H1 (cell line): ENCODE measurements around the gene MTF1. TPM values are rescaled to one million over a fixed set of nuclear protein-coding genes. Genes with fewer than 3 reads are reported as not detected.

Experiments used
- CTCF ChIA-PET: fragments of 300-600 bp; sonication (Branson Sonifier 250); formaldehyde crosslinking; loops from one replicate; lab custom pipeline; 2021; ENCODE audit not compliant: partially characterized antibody; lab: Charles Lee
- POLR2A ChIA-PET: fragments of 300-600 bp; sonication (Branson Sonifier 250); formaldehyde crosslinking; loops from one replicate; lab custom pipeline; 2021; ENCODE audit warnings: inconsistent platforms; ENCODE audit not compliant: partially characterized antibody; lab: Charles Lee
- DNase-seq, 2 experiments: peaks; one replicate each; pipeline versions ENCODE4 v3.0.0 to v3.0.0-alpha.2; 2010 to 2022; ENCODE audit warnings: low spot score in 2 of 2, low read depth in 1 of 2, mixed read lengths in 1 of 2
- FAIRE-seq: peaks from 2 replicates; lab custom pipeline; 2011; peaks lifted over from hg19 to GRCh38; lab: Jason Lieb, UNC
- H2AFZ ChIP-seq: 2 replicates; pipeline ENCODE4 v1.8.1; 2012; ENCODE audit warnings: low read length, inconsistent platforms
- H2AK5ac ChIP-seq: 2 replicates; pipeline ENCODE4 v1.6.1; 2013; ENCODE audit warnings: low read depth, low read length
- H2BK120ac ChIP-seq: replicated peaks from 2 replicates; pipeline ENCODE3; 2013; ENCODE audit warnings: low read depth, low read length, inconsistent platforms
- H2BK12ac ChIP-seq: 2 replicates; pipeline ENCODE4 v1.6.1; 2013; ENCODE audit warnings: low read depth, low read length
- H2BK15ac ChIP-seq: 2 replicates; pipeline ENCODE4 v1.6.1; 2013; ENCODE audit warnings: low read length
- H2BK20ac ChIP-seq: 2 replicates; pipeline ENCODE4 v1.6.1; 2013; ENCODE audit warnings: low read length
- H2BK5ac ChIP-seq: 2 replicates; pipeline ENCODE4 v1.6.1; 2013; ENCODE audit warnings: low read depth, low read length
- H3K14ac ChIP-seq: 2 replicates; pipeline ENCODE4 v1.6.1; 2013; ENCODE audit warnings: inconsistent platforms; ENCODE audit not compliant: insufficient read length
- H3K18ac ChIP-seq: 2 replicates; pipeline ENCODE4 v1.6.1; 2013; ENCODE audit warnings: low read length; ENCODE audit errors: extremely low read depth
- H3K23ac ChIP-seq: 2 replicates; pipeline ENCODE4 v1.6.1; 2013; ENCODE audit warnings: inconsistent platforms; ENCODE audit not compliant: insufficient read length
- H3K23me2 ChIP-seq: 2 replicates; pipeline ENCODE4 v1.6.1; 2013; ENCODE audit warnings: low read depth, low read length
- H3K27ac ChIP-seq: 2 replicates; pipeline ENCODE4 v1.6.1; 2011; ENCODE audit warnings: low read depth, low read length, inconsistent platforms
- H3K27me3 ChIP-seq, 4 experiments: replicated peaks in 1 of 4; 1 replicate in 1 of 4; 2 replicates in 3 of 4; pipeline versions ENCODE4 v1.6.1 to v1.8.1; 2011 to 2013; ENCODE audit warnings: low read length in 3 of 4, mild to moderate bottlenecking in 3 of 4, inconsistent platforms in 2 of 4, mixed read lengths in 2 of 4, moderate library complexity in 1 of 4; ENCODE audit not compliant: control insufficient read depth in 3 of 4, insufficient read depth in 3 of 4; ENCODE audit errors: extremely low read depth in 1 of 4
- H3K36me3 ChIP-seq, 4 experiments: 2 replicates each; pipeline versions ENCODE4 v1.6.1 to v1.8.1; 2011 to 2013; ENCODE audit warnings: mild to moderate bottlenecking in 4 of 4, low read length in 3 of 4, moderate library complexity in 2 of 4, control low read depth in 1 of 4, inconsistent platforms in 1 of 4; ENCODE audit not compliant: insufficient read depth in 4 of 4, control insufficient read depth in 2 of 4
- H3K4ac ChIP-seq: replicated peaks from 2 replicates; pipeline ENCODE3; 2013; ENCODE audit warnings: low read length, low read depth, mixed read lengths, inconsistent platforms; ENCODE audit not compliant: insufficient read length
- H3K4me1 ChIP-seq, 4 experiments: replicated peaks in 1 of 4; 1 replicate in 1 of 4; 2 replicates in 3 of 4; pipeline versions ENCODE4 v1.6.1 to v1.8.1; 2011 to 2013; ENCODE audit warnings: low read length in 3 of 4, inconsistent platforms in 2 of 4, mixed read lengths in 1 of 4; ENCODE audit not compliant: insufficient read depth in 4 of 4, control insufficient read depth in 3 of 4
- H3K4me2 ChIP-seq, 2 experiments: 2 replicates each; pipeline versions ENCODE4 v1.6.1 to v1.8.1; 2011 to 2013; ENCODE audit warnings: low read depth in 2 of 2, low read length in 2 of 2, control low read depth in 1 of 2, inconsistent platforms in 1 of 2, mild to moderate bottlenecking in 1 of 2; ENCODE audit not compliant: insufficient read depth in 1 of 2
- H3K4me3 ChIP-seq, 4 experiments: fragments of 200-600, 300-600 bp in 1 of 4; sonication (generic), shearing (Covaris generic), sonication (Bioruptor Twin) in 1 of 4; 2 replicates each; pipeline versions ENCODE4 v1.5.1 to v1.8.1; 2011 to 2016; ENCODE audit warnings: low read length in 4 of 4, low read depth in 3 of 4, control low read depth in 2 of 4, inconsistent platforms in 2 of 4, mild to moderate bottlenecking in 2 of 4, mixed read lengths in 1 of 4, moderate library complexity in 1 of 4; ENCODE audit not compliant: insufficient read depth in 2 of 4; ENCODE audit errors: extremely low read depth in 1 of 4
- H3K56ac ChIP-seq: replicated peaks from 2 replicates; pipeline ENCODE3; 2013; ENCODE audit warnings: low read depth, mild to moderate bottlenecking, mixed read lengths, low read length, inconsistent platforms; ENCODE audit not compliant: insufficient read length
- H3K79me1 ChIP-seq: 2 replicates; pipeline ENCODE4 v1.6.1; 2013; ENCODE audit warnings: low read depth, low read length, control low read depth
- H3K79me2 ChIP-seq, 2 experiments: 2 replicates each; pipeline versions ENCODE4 v1.6.1 to v1.8.1; 2012 to 2013; ENCODE audit warnings: low read length in 2 of 2, mild to moderate bottlenecking in 2 of 2, inconsistent platforms in 1 of 2; ENCODE audit not compliant: insufficient read depth in 2 of 2, control insufficient read depth in 1 of 2
- H3K9ac ChIP-seq, 4 experiments: replicated peaks in 1 of 4; 1 replicate in 1 of 4; 2 replicates in 3 of 4; pipeline versions ENCODE4 v1.6.1 to v1.8.1; 2011 to 2013; ENCODE audit warnings: low read depth in 3 of 4, low read length in 3 of 4, control low read depth in 2 of 4, mild to moderate bottlenecking in 2 of 4, moderate library complexity in 2 of 4, inconsistent platforms in 1 of 4; ENCODE audit errors: extremely low read depth in 1 of 4
- H3K9me3 ChIP-seq, 2 experiments: 2 replicates each; pipeline versions ENCODE4 v1.6.1 to v1.8.1; 2012 to 2013; ENCODE audit warnings: mild to moderate bottlenecking in 2 of 2, moderate library complexity in 2 of 2, control low read depth in 1 of 2, inconsistent platforms in 1 of 2, low read depth in 1 of 2, low read length in 1 of 2, mixed read lengths in 1 of 2; ENCODE audit not compliant: insufficient read depth in 2 of 2
- H4K20me1 ChIP-seq, 2 experiments: replicated peaks in 1 of 2; 2 replicates each; pipeline versions ENCODE3 to v1.8.1; 2011 to 2013; ENCODE audit warnings: inconsistent platforms in 2 of 2, low read length in 2 of 2, mild to moderate bottlenecking in 1 of 2; ENCODE audit not compliant: insufficient read depth in 2 of 2, control insufficient read depth in 1 of 2
- H4K5ac ChIP-seq: 2 replicates; pipeline ENCODE4 v1.6.1; 2013; ENCODE audit warnings: low read length, low read depth, mixed read lengths, inconsistent platforms; ENCODE audit not compliant: insufficient read length
- H4K8ac ChIP-seq: 2 replicates; pipeline ENCODE4 v1.8.0; 2013; ENCODE audit warnings: mild to moderate bottlenecking, moderate library complexity, low read length, inconsistent platforms; ENCODE audit not compliant: insufficient read depth; ENCODE audit errors: extremely low read depth
- H4K91ac ChIP-seq: replicated peaks from 2 replicates; pipeline ENCODE3; 2013; ENCODE audit warnings: low read length, mixed read lengths, inconsistent platforms; ENCODE audit not compliant: insufficient read length
- KDM4A ChIP-seq: IDR thresholded peaks from one replicate; pipeline ENCODE4 v1.7.1; 2012; ENCODE audit warnings: low read depth, mild to moderate bottlenecking, moderate library complexity, low read length, inconsistent platforms; ENCODE audit not compliant: severe bottlenecking
- MAFK ChIP-seq: IDR thresholded peaks from 2 replicates; pipeline ENCODE4 v1.6.1; 2012; ENCODE audit warnings: low read depth, mild to moderate bottlenecking, improper control_type of control experiment, low read length
- RAD21 ChIP-seq, 2 experiments: IDR thresholded peaks in 1 of 2; conservative IDR thresholded peaks in 1 of 2; 2 replicates each; pipeline ENCODE4 v1.6.1; 2011; ENCODE audit warnings: low read depth in 2 of 2, low read length in 2 of 2, improper control_type of control experiment in 1 of 2, inconsistent platforms in 1 of 2, mild to moderate bottlenecking in 1 of 2, moderate library complexity in 1 of 2
- SAP30 ChIP-seq: fragments of 300-600 bp; sonication (generic); IDR thresholded peaks from 2 replicates; pipeline ENCODE4 v1.7.1; 2012; ENCODE audit warnings: low read length, moderate library complexity, mild to moderate bottlenecking, inconsistent platforms; ENCODE audit not compliant: insufficient read depth, insufficient replicate concordance
- TAF7 ChIP-seq: optimal IDR thresholded peaks from 2 replicates; pipeline ENCODE3; 2011; ENCODE audit warnings: low read depth, mild to moderate bottlenecking, inconsistent platforms, low read length, moderate library complexity, borderline replicate concordance
- YY1 ChIP-seq: IDR thresholded peaks from 2 replicates; pipeline ENCODE4 v1.6.1; 2011; ENCODE audit warnings: low read depth, mild to moderate bottlenecking, low read length
- WGBS, 2 experiments: shearing (Covaris generic) in 1 of 2; methylation state at CpG; one replicate each; pipeline versions ENCODE4 v1.1.6 to v1.1.7; 2013 to 2015; ENCODE audit warnings: low lambda C conversion rate in 2 of 2, mixed read lengths in 2 of 2, inconsistent platforms in 1 of 2, low coverage in 1 of 2, missing lambda C conversion rate in 1 of 2; ENCODE audit not compliant: insufficient replicate concordance in 2 of 2, insufficient coverage in 1 of 2, insufficient read length in 1 of 2; ENCODE audit errors: extremely low coverage in 1 of 2, missing lambda C conversion rate in 1 of 2; 5-methylcytosine and 5-hydroxymethylcytosine counted together
- polyA plus RNA-seq, 7 experiments: library from polyadenylated mRNA; depleted of rRNA in 3 of 7; stranded (reverse) in 5 of 7; unstranded in 2 of 7; fragments of >200 nt in 5 of 7; fragments of 200-250 nt in 2 of 7; gene quantifications; 1 replicate in 5 of 7; 2 replicates in 1 of 7; 4 replicates in 1 of 7; pipeline versions ENCODE4 v1.2.1 to v1.2.3, GENCODE V29; 2011 to 2013; ENCODE audit warnings: missing spikeins in 2 of 7, mixed read lengths in 2 of 7
- total RNA-seq: library from RNA; stranded (reverse); fragmentation: NEBNext Ultra II Directional; extraction: Animal tissue kit (Norgen Biotek cat#: 25700); gene quantifications from 2 replicates; pipeline ENCODE4 v1.2.1, GENCODE V29; 2021
- TF ChIP-seq, protein P1 (sequence below), 3 experiments: IDR thresholded peaks; 1 replicate in 2 of 3; 2 replicates in 1 of 3; pipeline versions ENCODE4 v1.5.1 to v1.6.1; 2011; ENCODE audit warnings: low read length in 3 of 3, mild to moderate bottlenecking in 3 of 3, inconsistent platforms in 2 of 3, low read depth in 1 of 3, moderate library complexity in 1 of 3; ENCODE audit not compliant: insufficient read depth in 1 of 3; ENCODE audit errors: control extremely low read depth in 1 of 3
- TF ChIP-seq, protein P2 (sequence below): IDR thresholded peaks from 2 replicates; pipeline ENCODE4 v1.6.1; 2012; ENCODE audit warnings: inconsistent platforms

The MTF1 gene
- total and polyA plus RNA-seq, 2 of the 8 experiments (the other 6 are each of a cell fraction or from before 2014, with no cell fraction given), result 4.0 to 15.5 TPM

DNA sequence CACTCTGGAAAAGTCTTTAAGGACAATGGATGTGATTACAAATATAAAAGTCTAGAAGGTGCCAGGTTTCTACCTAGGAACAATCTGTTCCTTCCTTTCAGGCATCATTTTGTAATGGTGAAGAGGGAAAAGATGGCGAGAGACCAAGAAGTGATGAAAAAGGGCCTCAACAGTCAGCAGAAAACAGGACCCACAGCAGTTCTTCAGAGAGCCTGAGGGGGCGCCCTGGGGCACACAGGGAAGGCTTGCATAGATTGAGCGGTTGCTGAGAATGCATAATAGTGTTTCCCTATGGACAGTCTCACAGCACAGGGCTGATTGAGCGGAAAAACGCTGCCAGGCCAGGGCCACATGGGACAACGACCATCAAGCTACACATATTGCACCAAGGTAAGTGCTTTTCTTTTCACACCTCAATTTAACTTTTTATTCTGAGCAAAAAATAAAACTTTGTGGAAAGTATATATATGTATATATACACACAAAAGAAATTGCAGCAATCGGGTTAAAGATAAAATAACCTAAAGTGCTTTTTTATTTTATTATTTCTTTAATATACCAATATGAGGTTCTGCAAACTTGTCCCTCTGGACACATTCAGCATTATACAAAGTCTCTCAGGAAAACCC, 48.3 kb downstream of the MTF1 start:
- Histone ChIP-seq H3K27me3 (no peaks in the 10 kb centered on the region), H2AFZ (no peak overlapping the region), H4K20me1 (peaks cover 0 to 24% of the 10 kb centered on the region in 2 experiments), H3K23me2 (peaks cover 5% of the 10 kb centered on the region; the same call in 1 of the 2 replicates), H2BK15ac (no peak overlapping the region), H3K79me2 (peaks cover 8 to 11% of the 10 kb centered on the region in 2 experiments), H3K14ac (no peak overlapping the region), H2AK5ac (no peak overlapping the region), H3K18ac (no peak overlapping the region), H3K4ac (no peak overlapping the region), H3K4me2 (no peak overlapping the region), H3K4me1 (peaks cover 4 to 14% (median 10%) of the 10 kb centered on the region in 4 experiments; a peak in 6 of 7 replicates), H2BK120ac (no peak overlapping the region), H3K79me1 (peaks cover 8% of the 10 kb centered on the region), H4K8ac (no peak overlapping the region), H3K36me3 (peaks cover 0 to 21% (median 6%) of the 10 kb centered on the region in 4 experiments; a peak in 6 of 8 replicates), H4K91ac (no peak overlapping the region), H2BK5ac (no peak overlapping the region), H2BK12ac (no peak overlapping the region), H3K4me3 (no peak overlapping the region), H3K9ac (no peak overlapping the region), H3K27ac (no peak overlapping the region), H4K5ac (no peak overlapping the region), H3K23ac (no peak overlapping the region), H3K9me3 (no peaks in the 10 kb centered on the region), H3K56ac (no peak overlapping the region), H2BK20ac (no peak overlapping the region)
- FAIRE-seq (peak; percentile 66), DNase-seq (peak in 1 of 2 experiments; percentile 84)
- WGBS, 2 experiments, result 36% methylated on average over 7 of the region's 7 CpGs; no CpG with 5 or more reads in 1 of the 2 experiments
- ChIA-PET POLR2A (no interaction called here), CTCF (interaction anchor here (1.0 to 1.5 kb wide), 3 partner anchors 40 to 48 kb away, joined by 3 to 5 read pairs (median 4); partner anchors contain the start of genes EPHA10 and MTF1)
- TF ChIP-seq, protein P1, sequence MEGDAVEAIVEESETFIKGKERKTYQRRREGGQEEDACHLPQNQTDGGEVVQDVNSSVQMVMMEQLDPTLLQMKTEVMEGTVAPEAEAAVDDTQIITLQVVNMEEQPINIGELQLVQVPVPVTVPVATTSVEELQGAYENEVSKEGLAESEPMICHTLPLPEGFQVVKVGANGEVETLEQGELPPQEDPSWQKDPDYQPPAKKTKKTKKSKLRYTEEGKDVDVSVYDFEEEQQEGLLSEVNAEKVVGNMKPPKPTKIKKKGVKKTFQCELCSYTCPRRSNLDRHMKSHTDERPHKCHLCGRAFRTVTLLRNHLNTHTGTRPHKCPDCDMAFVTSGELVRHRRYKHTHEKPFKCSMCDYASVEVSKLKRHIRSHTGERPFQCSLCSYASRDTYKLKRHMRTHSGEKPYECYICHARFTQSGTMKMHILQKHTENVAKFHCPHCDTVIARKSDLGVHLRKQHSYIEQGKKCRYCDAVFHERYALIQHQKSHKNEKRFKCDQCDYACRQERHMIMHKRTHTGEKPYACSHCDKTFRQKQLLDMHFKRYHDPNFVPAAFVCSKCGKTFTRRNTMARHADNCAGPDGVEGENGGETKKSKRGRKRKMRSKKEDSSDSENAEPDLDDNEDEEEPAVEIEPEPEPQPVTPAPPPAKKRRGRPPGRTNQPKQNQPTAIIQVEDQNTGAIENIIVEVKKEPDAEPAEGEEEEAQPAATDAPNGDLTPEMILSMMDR (IDR thresholded peaks at IDR 0.05; ENCODE audit: control extremely low read depth in 1 of 3, insufficient read depth in 1 of 3, low read depth in 1 of 3, low read length in 3 of 3), result peak; percentile 71 to 95 (median 79)
- TF ChIP-seq RAD21 (IDR thresholded peaks at IDR 0.05 in 1 of 2, conservative IDR thresholded peaks at IDR 0.05 in 1 of 2; ENCODE audit: low read depth in 2 of 2, low read length in 2 of 2) (peak; percentile 52 to 62), YY1 (0 out of 2 replicates have a peak, but pooled peaks have one; percentile 67), MAFK (peak; percentile 74; the same call in 1 of the 2 replicates), TAF7 (no peak), SAP30 (no peak), KDM4A (no peak)
- TF ChIP-seq, protein P2, sequence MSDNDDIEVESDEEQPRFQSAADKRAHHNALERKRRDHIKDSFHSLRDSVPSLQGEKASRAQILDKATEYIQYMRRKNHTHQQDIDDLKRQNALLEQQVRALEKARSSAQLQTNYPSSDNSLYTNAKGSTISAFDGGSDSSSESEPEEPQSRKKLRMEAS, result 0 out of 2 replicates have a peak, but pooled peaks have one; percentile 21
